DND-41 (cell line): ENCODE data around the gene ERICH2.

Experiments
- EZH2 ChIP-seq: IDR thresholded peaks from 3 replicates; pipeline ENCODE4 v1.6.1; 2012; ENCODE audit warnings: borderline replicate concordance, low read depth, mild to moderate bottlenecking, moderate library complexity, low read length, inconsistent platforms; ENCODE audit not compliant: severe bottlenecking
- TF ChIP-seq, protein P1 (sequence below): IDR thresholded peaks from 2 replicates; pipeline ENCODE4 v1.5.1; 2012; ENCODE audit warnings: borderline replicate concordance, low read length, moderate library complexity, mild to moderate bottlenecking; ENCODE audit not compliant: poor library complexity, severe bottlenecking; ENCODE audit errors: extremely low read depth

DNA sequence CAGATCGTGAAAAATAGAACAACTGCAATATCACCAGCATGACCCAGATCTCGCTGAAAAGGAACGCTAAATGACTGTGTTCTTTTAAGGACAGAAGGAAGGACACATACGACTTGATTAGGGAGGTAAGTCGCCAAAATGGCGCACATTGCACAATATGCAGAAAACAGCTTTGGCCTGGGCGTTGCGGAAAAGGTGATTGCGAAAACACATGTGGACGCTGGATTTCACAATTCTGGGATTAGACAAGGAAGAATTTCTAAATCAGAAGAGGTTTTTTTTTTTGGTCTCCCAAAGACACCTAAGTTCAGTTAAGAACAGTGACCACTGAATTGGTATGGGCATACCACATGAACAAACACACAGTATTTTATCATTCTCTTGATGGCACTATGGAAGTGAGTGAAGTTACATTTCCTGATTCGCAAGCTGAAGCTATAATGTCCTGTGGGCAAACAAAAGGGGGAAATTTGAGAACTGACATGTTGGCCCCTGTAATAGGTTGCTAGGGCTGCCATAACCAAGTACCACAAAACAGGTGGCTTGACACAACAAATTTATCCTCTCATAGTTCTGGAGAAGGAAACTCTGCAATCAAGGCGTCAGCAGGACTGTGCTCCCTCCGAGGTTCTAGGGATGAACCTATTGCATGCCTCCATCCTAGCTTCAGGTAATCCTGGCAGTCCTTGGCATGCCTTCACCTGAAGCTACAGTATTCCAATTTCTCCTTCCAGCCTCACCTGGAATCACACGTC, 25.8 kb upstream of the ERICH2 start:
- TF ChIP-seq, protein P1, sequence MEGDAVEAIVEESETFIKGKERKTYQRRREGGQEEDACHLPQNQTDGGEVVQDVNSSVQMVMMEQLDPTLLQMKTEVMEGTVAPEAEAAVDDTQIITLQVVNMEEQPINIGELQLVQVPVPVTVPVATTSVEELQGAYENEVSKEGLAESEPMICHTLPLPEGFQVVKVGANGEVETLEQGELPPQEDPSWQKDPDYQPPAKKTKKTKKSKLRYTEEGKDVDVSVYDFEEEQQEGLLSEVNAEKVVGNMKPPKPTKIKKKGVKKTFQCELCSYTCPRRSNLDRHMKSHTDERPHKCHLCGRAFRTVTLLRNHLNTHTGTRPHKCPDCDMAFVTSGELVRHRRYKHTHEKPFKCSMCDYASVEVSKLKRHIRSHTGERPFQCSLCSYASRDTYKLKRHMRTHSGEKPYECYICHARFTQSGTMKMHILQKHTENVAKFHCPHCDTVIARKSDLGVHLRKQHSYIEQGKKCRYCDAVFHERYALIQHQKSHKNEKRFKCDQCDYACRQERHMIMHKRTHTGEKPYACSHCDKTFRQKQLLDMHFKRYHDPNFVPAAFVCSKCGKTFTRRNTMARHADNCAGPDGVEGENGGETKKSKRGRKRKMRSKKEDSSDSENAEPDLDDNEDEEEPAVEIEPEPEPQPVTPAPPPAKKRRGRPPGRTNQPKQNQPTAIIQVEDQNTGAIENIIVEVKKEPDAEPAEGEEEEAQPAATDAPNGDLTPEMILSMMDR: no peak
- no peak for TF ChIP-seq EZH2
